Effector CD4-positive, alpha-beta T cell (primary cell): Measurements from ENCODE around the gene EFEMP1. TPM values are rescaled to one million over a fixed set of nuclear protein-coding genes. Genes with fewer than 3 reads are reported as not detected.

Experiments
- DNase-seq: peaks from one replicate; pipeline ENCODE4 v3.0.0-alpha.2; 2020
- total RNA-seq: gene quantifications from one replicate; lab custom pipeline; 2026; lab: John Stamatoyannopoulos, UW

Gene EFEMP1
- not detected for total RNA-seq

GRCh38 chr2:55923091-55923981 lies at the start of gene EFEMP1:
Gene EFEMP1, minus strand, starts transcription at chr2:55923782. Its CDS starts 1,342 bp downstream, at chr2:55922440.
- no peak for DNase-seq

- DNase-seq, result no peak
Observed at GRCh38 chr2:55970500-55970899, 46.9 kb upstream of the EFEMP1 start.

GRCh38 chr2:55968941-55969340 lies 45.4 kb upstream of the EFEMP1 start:
- no peak for DNase-seq

GRCh38 chr2:55966401-55967118 lies 43.0 kb upstream of the EFEMP1 start:
- no peak for DNase-seq

- no peak for DNase-seq
Observed at GRCh38 chr2:55965966-55966365, 42.4 kb upstream of the EFEMP1 start.

GRCh38 chr2:55965276-55965675 lies 41.7 kb upstream of the EFEMP1 start:
- DNase-seq, result no peak

- no peak for DNase-seq
Observed at GRCh38 chr2:55962915-55963314, 39.3 kb upstream of the EFEMP1 start.

GRCh38 chr2:55961318-55961911 lies 37.8 kb upstream of the EFEMP1 start:
- no peak for DNase-seq

- no peak for DNase-seq
Observed at GRCh38 chr2:55958756-55959155, 35.2 kb upstream of the EFEMP1 start.

GRCh38 chr2:55957142-55957541 lies 33.6 kb upstream of the EFEMP1 start:
- DNase-seq, result no peak

GRCh38 chr2:55954306-55955035 lies 30.9 kb upstream of the EFEMP1 start:
- DNase-seq, result no peak

- no peak for DNase-seq
Observed at GRCh38 chr2:55952415-55952814, 28.8 kb upstream of the EFEMP1 start.

- no peak for DNase-seq
Observed at GRCh38 chr2:55951533-55951932, 28.0 kb upstream of the EFEMP1 start.

- no peak for DNase-seq
Observed at GRCh38 chr2:55949613-55950012, 26.0 kb upstream of the EFEMP1 start.

GRCh38 chr2:55949211-55949610 lies 25.6 kb upstream of the EFEMP1 start:
- DNase-seq, result no peak

- DNase-seq, result no peak
Observed at GRCh38 chr2:55948176-55948923, 24.8 kb upstream of the EFEMP1 start.

GRCh38 chr2:55947752-55948151 lies 24.2 kb upstream of the EFEMP1 start:
- no peak for DNase-seq

- no peak for DNase-seq
Observed at GRCh38 chr2:55946793-55947192, 23.2 kb upstream of the EFEMP1 start.

GRCh38 chr2:55943466-55943865 lies 19.9 kb upstream of the EFEMP1 start:
- DNase-seq, result no peak

GRCh38 chr2:55936351-55936750 lies 12.8 kb upstream of the EFEMP1 start:
- no peak for DNase-seq

GRCh38 chr2:55934337-55934736 lies 10.8 kb upstream of the EFEMP1 start:
- no peak for DNase-seq

- no peak for DNase-seq
Observed at GRCh38 chr2:55932843-55933242, 9.3 kb upstream of the EFEMP1 start.
